Loucy (cell line): ENCODE measurements around the gene SOD1.

Source experiments
- EZH2phosphoT487 ChIP-seq: fragments of 200-600 bp; IDR thresholded peaks from 2 replicates; pipeline ENCODE4 v1.6.1; 2018; ENCODE audit warnings: antibody characterized with exemption, mild to moderate bottlenecking, moderate library complexity, borderline replicate concordance
- TF ChIP-seq, protein P1 (sequence below): fragments of 200-600 bp; sonication (generic); conservative IDR thresholded peaks from 2 replicates; pipeline ENCODE4 v1.5.1; 2014; ENCODE audit warnings: mild to moderate bottlenecking, antibody characterized with exemption, low read length

DNA sequence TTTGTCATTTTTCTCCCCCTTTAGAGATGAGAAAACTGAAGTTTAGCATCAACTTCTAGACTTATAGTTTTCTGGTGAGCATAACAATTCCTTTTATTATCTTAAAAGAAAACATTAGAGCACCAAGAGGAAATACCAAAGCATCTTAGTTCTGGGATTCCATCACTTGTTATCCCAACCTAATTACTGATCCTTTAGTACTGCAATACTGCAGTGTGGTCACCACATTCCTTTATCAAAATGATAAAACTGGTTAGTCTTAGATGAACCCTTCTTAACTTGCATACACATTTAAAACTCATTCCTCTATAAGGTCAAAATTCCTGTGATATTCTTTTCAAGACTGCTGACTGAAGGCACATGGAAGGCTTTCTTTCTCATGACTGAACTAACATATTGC lies 23.1 kb downstream of the SOD1 start:
- TF ChIP-seq, protein P1, sequence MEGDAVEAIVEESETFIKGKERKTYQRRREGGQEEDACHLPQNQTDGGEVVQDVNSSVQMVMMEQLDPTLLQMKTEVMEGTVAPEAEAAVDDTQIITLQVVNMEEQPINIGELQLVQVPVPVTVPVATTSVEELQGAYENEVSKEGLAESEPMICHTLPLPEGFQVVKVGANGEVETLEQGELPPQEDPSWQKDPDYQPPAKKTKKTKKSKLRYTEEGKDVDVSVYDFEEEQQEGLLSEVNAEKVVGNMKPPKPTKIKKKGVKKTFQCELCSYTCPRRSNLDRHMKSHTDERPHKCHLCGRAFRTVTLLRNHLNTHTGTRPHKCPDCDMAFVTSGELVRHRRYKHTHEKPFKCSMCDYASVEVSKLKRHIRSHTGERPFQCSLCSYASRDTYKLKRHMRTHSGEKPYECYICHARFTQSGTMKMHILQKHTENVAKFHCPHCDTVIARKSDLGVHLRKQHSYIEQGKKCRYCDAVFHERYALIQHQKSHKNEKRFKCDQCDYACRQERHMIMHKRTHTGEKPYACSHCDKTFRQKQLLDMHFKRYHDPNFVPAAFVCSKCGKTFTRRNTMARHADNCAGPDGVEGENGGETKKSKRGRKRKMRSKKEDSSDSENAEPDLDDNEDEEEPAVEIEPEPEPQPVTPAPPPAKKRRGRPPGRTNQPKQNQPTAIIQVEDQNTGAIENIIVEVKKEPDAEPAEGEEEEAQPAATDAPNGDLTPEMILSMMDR = no peak
- TF ChIP-seq EZH2phosphoT487 = no peak
